Natural killer cell (primary cell): ENCODE measurements around the gene ZNF667. TPM values are rescaled to one million over a fixed set of nuclear protein-coding genes. Genes with fewer than 3 reads are reported as not detected.

Experiments
- ATAC-seq, 3 donors: fragments of 150-1000 bp in 2 of 3; fragments of 200-7000 bp in 1 of 3; cut with Tn5 transposase; 1 replicate in 1 of 3; 2 replicates in 2 of 3; pipeline ENCODE4 v1.10.0; 2021; ENCODE audit warnings: mild to moderate bottlenecking in 2 of 3, moderate library complexity in 2 of 3
- DNase-seq, 2 donors: peaks; one replicate each; pipeline versions ENCODE4 v3.0.0 to v3.0.0-alpha.2; 2013 to 2021; ENCODE audit warnings: mixed read lengths in 1 of 2
- H3K27ac ChIP-seq: one replicate; pipeline ENCODE4 v1.5.1; 2013; ENCODE audit warnings: mild to moderate bottlenecking, low read length
- H3K27me3 ChIP-seq: one replicate; pipeline ENCODE4 v1.6.1; 2013; ENCODE audit warnings: low read length; ENCODE audit not compliant: control insufficient read depth, insufficient read depth
- H3K36me3 ChIP-seq: one replicate; pipeline ENCODE4 v1.6.1; 2013; ENCODE audit warnings: low read length; ENCODE audit not compliant: control insufficient read depth, insufficient read depth
- H3K4me1 ChIP-seq: one replicate; pipeline ENCODE4 v1.6.1; 2013; ENCODE audit warnings: low read length; ENCODE audit not compliant: control insufficient read depth, insufficient read depth
- H3K4me3 ChIP-seq: one replicate; pipeline ENCODE4 v1.5.1; 2013; ENCODE audit warnings: low read length
- H3K9me3 ChIP-seq: one replicate; pipeline ENCODE4 v1.6.1; 2013; ENCODE audit warnings: low read length; ENCODE audit not compliant: control insufficient read depth, insufficient read depth
- H3K27ac Mint-ChIP-seq, 2 donors: one replicate each; pipeline ENCODE4 v1.8.0; 2022; ENCODE audit warnings: mild to moderate bottlenecking in 2 of 2, mixed read lengths in 2 of 2, moderate library complexity in 1 of 2
- H3K27me3 Mint-ChIP-seq, 2 donors: one replicate each; pipeline ENCODE4 v1.8.0; 2022; ENCODE audit warnings: low read depth in 2 of 2, mixed read lengths in 2 of 2
- H3K36me3 Mint-ChIP-seq: one replicate; pipeline ENCODE4 v1.8.0; 2022; ENCODE audit warnings: mixed read lengths
- H3K4me1 Mint-ChIP-seq, 2 donors: one replicate each; pipeline ENCODE4 v1.8.0; 2022; ENCODE audit warnings: mixed read lengths in 2 of 2
- H3K4me3 Mint-ChIP-seq: one replicate; pipeline ENCODE4 v1.8.0; 2022; ENCODE audit warnings: mild to moderate bottlenecking, moderate library complexity, mixed read lengths
- H3K9me3 Mint-ChIP-seq, 2 donors: one replicate each; pipeline ENCODE4 v1.8.0; 2022; ENCODE audit warnings: mixed read lengths in 2 of 2
- CTCF ChIP-seq: fragments of 200-600 bp; IDR thresholded peaks from one replicate; pipeline ENCODE4 v1.8.0; 2022; ENCODE audit warnings: antibody characterized with exemption
- WGBS: methylation state at CpG from one replicate; pipeline ENCODE4 v1.1.7; 2013; ENCODE audit warnings: missing lambda C conversion rate; ENCODE audit not compliant: insufficient coverage; 5-methylcytosine and 5-hydroxymethylcytosine counted together
- intact Hi-C: fragments of 100-400 bp; cut with micrococcal nuclease; formaldehyde crosslinking; loops from one replicate; pipeline ENCODE4 v1.14.2; 2022
- total RNA-seq, 4 donors: library from RNA; stranded (reverse); fragments of 120-200 nt in 1 of 4; gene quantifications; one replicate each; pipeline versions ENCODE4 v1.2.3 to v1.2.4, GENCODE V29; 2013 to 2022

The ZNF667 gene
- total RNA-seq, 3 donors from 2014 or later (not counting 1 experiment from before 2014, with no cell fraction given) = 0.41 to 1.6 (median 0.63) TPM

GRCh38 chr19:56477429-56478338 is 539 bp upstream of the ZNF667 start:
- Histone ChIP-seq H3K27ac (peak overlapping the region; percentile 91), H3K36me3 (no peaks in the 10 kb centered on the region), H3K4me1 (peaks cover 20% of the 10 kb centered on the region), H3K9me3 (peaks cover 58% of the 10 kb centered on the region), H3K27me3 (no peaks in the 10 kb centered on the region), H3K4me3 (peak overlapping the region; percentile 41)
- Mint-ChIP-seq H3K36me3 (peaks cover 28% of the 10 kb centered on the region), H3K9me3 (peaks cover 18 to 20% of the 10 kb centered on the region in 2 donors), H3K4me3 (peak overlapping the region; percentile 87), H3K4me1 (peaks cover 9 to 31% of the 10 kb centered on the region in 2 donors), H3K27ac (peak overlapping the region; percentile 43 to 95), H3K27me3 (peaks cover 12 to 14% of the 10 kb centered on the region in 2 donors)
- no peak for TF ChIP-seq CTCF
- intact Hi-C loops = loop anchor here (2.0 kb wide), 1 partner anchor 73 kb away; the partner anchor contains the start of gene ZNF583
- DNase-seq (peak; percentile 49 to 58), ATAC-seq (peak; percentile 57 to 68 (median 67))
- 7% methylated on average over 80 of the region's 80 CpGs for WGBS

GRCh38 chr19:56476093-56476492 is 1.1 kb downstream of the ZNF667 start:
- Mint-ChIP-seq H3K36me3 (peaks cover 28% of the 10 kb centered on the region), H3K27ac (peak overlapping the region in 1 of 2 donors; percentile 95), H3K4me3 (no peak overlapping the region), H3K4me1 (peaks cover 9 to 31% of the 10 kb centered on the region in 2 donors), H3K27me3 (peaks cover 12 to 14% of the 10 kb centered on the region in 2 donors), H3K9me3 (peaks cover 18 to 22% of the 10 kb centered on the region in 2 donors)
- no peak overlapping the region for H3K4me3 ChIP-seq
- intact Hi-C loops = loop anchor here (2.0 kb wide), 1 partner anchor 71 kb away; the partner anchor contains the start of gene ZNF583
- peaks cover 20% of the 10 kb centered on the region for H3K4me1 ChIP-seq
- ATAC-seq (no peak), DNase-seq (no peak)
- H3K27ac ChIP-seq = no peak overlapping the region
- WGBS = 91% methylated on average over 10 of the region's 10 CpGs
- no peaks in the 10 kb centered on the region for H3K27me3 ChIP-seq
- TF ChIP-seq CTCF = no peak
- H3K36me3 ChIP-seq = no peaks in the 10 kb centered on the region
- H3K9me3 ChIP-seq = peaks cover 57% of the 10 kb centered on the region

GRCh38 chr19:56474308-56474707 is 2.8 kb downstream of the ZNF667 start:
- Mint-ChIP-seq H3K27ac (no peak overlapping the region), H3K27me3 (peaks cover 12 to 14% of the 10 kb centered on the region in 2 donors), H3K9me3 (peaks cover 17 to 22% of the 10 kb centered on the region in 2 donors), H3K4me3 (no peak overlapping the region), H3K4me1 (peaks cover 9 to 31% of the 10 kb centered on the region in 2 donors), H3K36me3 (peaks cover 28% of the 10 kb centered on the region)
- Histone ChIP-seq H3K27ac (no peak overlapping the region), H3K36me3 (no peaks in the 10 kb centered on the region), H3K4me1 (peaks cover 20% of the 10 kb centered on the region), H3K9me3 (peaks cover 61% of the 10 kb centered on the region), H3K4me3 (no peak overlapping the region), H3K27me3 (no peaks in the 10 kb centered on the region)
- 85% methylated on average over 3 of the region's 3 CpGs for WGBS
- no peak for TF ChIP-seq CTCF
- intact Hi-C loops = no loop called here
- ATAC-seq = no peak
- DNase-seq = no peak
